RPMI7951 (cell line): ENCODE measurements around the gene LPP. TPM values are rescaled to one million over a fixed set of nuclear protein-coding genes. Genes with fewer than 3 reads are reported as not detected.
A peak's percentile ranks its signal among the peaks of the same experiment; 100 is the strongest.

Experiments used
- DNase-seq: peaks from one replicate; pipeline ENCODE4 v3.0.0-alpha.2; 2012; ENCODE audit warnings: low read depth
- total RNA-seq: library from RNA; depleted of rRNA; stranded (reverse); fragments of >200 nt; shearing (Covaris generic); gene quantifications from 2 replicates; pipeline ENCODE4 v1.2.3, GENCODE V29; 2014

The LPP gene
- total RNA-seq, 1 experiment from 2014 or later = 30.2 TPM

GRCh38 chr3:188539631-188540194 is 385.8 kb downstream of the LPP start:
- DNase-seq = no peak

- DNase-seq = no peak
These were observed 388.2 kb downstream of the LPP start for GRCh38 chr3:188542196-188542595.

GRCh38 chr3:188544012-188544411 is 390.1 kb downstream of the LPP start:
- no peak for DNase-seq

- DNase-seq = peak; percentile 61
These were observed 393.1 kb downstream of the LPP start for GRCh38 chr3:188546835-188547670.

DNA sequence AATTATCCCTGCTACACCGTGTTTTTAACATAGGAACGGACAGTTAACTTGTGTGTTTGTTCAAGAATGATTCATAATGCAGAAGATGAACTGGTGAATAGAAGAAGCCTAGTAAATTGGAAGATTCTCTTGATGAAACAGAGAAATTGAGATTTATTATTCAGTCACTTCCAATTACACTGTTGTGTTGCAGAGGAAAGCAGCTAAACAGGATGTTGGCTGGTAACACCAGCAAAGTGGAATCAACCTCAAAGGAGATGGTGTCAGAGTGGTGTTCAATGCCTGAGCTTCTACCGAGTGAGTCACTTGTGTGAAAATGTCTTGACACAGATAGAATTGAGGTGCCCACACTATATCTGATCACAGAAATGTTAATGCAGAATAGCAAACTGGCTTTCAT is 399.6 kb downstream of the LPP start:
- no peak for DNase-seq

DNA sequence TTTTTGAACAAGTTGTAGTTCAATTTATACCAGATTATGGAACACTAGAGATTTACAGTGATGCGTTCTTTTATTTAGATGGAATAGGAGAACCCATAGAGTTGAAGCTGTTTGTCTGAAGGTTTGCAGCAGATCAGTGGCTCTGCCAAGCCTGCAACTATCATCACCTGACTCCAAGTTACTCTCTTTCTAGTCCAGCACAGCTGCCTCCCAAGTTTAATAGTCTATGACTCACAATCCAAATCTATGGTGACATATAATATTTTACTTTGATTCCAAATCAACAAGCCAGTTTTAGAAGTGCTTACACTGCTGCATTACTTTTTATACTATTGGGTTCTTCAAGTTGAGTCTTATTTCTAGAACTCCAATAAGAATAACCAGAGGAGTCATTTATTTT is 400.4 kb downstream of the LPP start:
- DNase-seq = no peak

DNA sequence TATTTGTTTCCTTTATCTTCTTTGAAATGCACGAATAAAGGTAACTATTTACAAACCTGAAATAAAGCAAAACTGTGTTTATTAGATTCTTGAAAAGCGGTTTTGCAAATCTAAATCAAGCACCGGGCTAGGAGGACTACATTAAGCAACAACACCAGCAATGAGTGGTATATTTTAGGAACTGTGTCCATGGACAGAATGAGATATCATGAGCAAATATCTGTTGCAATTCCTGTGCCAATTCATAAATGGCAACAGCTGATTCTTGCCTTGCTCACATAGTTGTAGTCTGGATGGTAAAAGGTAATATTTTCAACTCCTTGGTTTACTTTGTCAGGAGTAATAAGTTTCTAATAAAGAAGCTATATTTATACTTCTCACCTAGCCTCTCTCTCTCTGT is 403.3 kb downstream of the LPP start:
- DNase-seq = no peak

GRCh38 chr3:188558343-188559071 is 404.6 kb downstream of the LPP start:
- no peak for DNase-seq

DNA sequence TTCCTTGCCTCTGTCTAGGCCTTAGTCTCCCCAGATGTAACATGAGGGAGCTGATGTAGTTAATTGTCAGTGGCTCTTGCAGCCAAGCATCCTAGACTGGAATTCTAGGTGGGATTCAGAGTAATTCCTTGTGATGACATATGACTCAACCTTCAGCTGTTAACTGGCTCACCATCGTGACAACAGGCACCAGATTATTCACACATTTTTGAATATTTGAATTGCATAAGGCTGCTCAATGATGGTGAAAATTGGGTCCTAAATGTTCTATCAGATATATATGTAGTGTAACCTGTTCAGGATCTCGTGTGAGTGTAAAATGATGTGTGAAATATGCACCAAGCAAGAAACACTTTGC is 405.1 kb downstream of the LPP start:
- no peak for DNase-seq

- DNase-seq = no peak
These were observed 405.9 kb downstream of the LPP start for GRCh38 chr3:188559856-188560255.

DNA sequence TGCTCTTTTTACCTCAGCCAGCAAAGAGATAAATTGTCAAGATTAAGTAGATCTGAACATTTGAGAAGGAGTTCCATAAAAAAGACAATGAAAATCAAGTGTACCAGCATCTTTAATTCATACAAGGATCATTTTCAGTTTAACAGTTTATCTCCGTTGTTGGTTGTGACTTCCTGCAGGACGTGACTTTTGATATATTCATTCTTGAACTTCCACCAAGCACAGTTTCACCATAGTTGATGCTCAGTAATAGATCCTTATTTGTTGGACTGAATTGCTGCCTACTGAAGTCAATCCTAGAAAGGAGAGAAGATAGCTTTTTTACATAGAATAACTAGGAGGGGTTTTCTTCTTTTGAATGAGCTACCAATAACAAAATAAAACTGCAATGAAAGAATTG is 408.2 kb downstream of the LPP start:
- DNase-seq = no peak

- DNase-seq = no peak
These were observed 413.7 kb downstream of the LPP start for GRCh38 chr3:188567478-188568195.

GRCh38 chr3:188568736-188569135 is 414.8 kb downstream of the LPP start:
- peak; percentile 55 for DNase-seq

DNA sequence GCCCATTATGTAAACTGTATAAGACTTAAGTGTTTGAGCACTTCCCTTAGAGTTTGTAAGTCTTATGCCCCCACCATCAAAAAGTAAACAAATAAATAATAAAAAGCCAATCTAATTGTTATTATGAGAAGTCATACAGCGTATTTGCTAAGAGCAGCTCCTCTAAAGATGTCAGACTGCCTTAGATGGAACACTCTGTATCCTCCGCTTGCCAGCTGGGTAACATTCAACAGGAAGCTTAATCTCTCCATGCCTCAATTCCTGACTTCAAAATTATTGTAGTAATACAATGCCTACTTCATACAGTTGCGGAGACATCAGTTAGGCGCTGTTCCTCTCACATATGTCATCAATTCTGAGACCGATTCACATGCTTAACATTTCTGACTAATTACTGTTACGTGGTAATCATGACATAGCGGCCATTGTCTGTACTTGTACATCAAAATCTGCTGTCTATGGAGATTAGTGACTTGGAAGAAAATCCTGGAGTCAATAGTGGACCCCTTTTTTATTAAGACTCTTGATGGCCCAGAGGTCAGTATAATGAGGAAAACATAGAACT is 417.7 kb downstream of the LPP start:
- no peak for DNase-seq

GRCh38 chr3:188573291-188573940 is 419.5 kb downstream of the LPP start:
- DNase-seq = no peak

- no peak for DNase-seq
These were observed 420.0 kb downstream of the LPP start for GRCh38 chr3:188573956-188574355.

DNA sequence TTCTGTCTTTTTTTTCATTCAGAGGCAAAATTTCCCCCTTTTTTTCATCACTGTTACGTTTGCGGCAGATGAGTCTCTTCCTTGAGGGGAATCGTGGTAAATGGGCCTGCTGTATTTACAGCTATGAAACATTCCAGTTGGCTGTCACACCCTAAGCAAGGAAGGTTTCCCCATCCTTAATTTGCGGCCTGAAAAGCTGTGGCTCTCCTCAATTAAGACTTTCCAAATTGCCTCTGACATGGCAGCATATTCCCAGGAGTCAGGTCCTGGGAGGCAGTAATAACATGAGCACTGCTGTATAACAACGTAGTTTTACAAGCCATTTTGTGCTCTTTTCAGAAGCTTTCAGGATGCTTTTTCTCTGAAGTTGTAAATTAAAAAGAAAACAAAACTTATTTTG is 420.9 kb downstream of the LPP start:
- DNase-seq = peak; percentile 54

DNA sequence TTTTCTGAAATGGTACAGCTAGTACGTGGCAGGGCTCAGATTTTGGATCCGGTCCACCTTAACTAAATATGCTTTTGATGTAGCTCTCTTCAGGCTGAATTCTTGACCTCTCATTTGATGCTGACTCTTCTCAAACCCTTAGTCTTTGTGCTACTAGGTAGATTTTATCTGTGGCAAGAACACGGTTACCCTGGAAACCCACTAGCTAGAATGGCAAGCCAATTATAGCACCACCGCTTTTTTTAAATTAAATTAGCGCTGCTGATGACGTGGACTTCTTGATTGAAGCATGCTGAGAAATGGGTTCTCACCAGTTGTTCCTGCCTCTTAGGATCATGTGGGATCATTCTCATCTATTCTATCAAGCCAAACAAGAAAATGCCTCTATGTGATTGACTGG is 421.5 kb downstream of the LPP start:
- no peak for DNase-seq

DNA sequence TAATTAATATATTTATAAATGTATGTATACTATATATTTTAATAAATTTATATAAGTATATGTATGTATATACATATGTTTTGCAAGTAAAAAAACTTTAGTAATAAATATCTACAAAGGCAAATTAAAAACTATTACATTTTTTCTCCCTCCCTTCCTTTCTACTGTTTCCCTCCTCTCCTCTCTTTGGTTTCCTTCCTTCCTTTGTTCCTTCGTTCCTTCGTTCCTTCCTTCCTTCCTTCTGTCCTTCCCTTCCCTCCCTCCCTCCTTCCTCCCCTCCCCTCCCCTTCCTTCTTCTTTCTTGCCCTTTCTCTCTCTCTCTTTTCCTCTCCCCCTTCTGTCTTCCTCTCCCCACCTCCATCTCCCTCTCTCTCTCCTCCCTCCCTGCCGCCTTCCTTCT is 423.6 kb downstream of the LPP start:
- DNase-seq = no peak

- DNase-seq = peak; percentile 60
These were observed 424.8 kb downstream of the LPP start for GRCh38 chr3:188578576-188579363.

DNA sequence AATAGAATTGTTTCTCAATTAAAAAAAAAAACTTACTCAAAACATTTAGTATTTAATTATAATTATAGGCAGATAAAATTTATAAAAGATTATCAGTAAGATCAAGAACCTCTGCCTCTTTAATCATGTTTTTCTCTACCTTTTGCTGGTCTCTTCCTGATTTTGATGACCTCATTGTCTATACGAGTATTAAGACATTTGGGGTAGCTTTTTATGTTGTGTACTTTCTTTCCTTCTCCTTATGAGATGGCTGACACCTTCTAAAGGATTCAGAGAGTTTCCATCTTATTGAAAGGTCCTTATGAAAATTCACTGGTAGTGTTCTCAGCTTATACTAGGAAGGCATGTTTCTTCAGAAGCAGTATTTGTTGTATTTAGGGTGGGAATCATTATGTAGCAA is 426.3 kb downstream of the LPP start:
- DNase-seq = no peak
